Type B pancreatic cell (in vitro differentiated cells): ENCODE measurements around the gene STARD6. TPM values are rescaled to one million over a fixed set of nuclear protein-coding genes. Genes with fewer than 3 reads are reported as not detected.
A peak's percentile ranks its signal among the peaks of the same experiment; 100 is the strongest.

Experiments used
- DNase-seq: peaks from one replicate; pipeline ENCODE4 v3.0.0; 2021; ENCODE audit warnings: mixed read lengths; ENCODE audit not compliant: unreplicated experiment; ENCODE audit errors: extremely low spot score
- H3K27ac Mint-ChIP-seq: 2 replicates; pipeline ENCODE4 v1.8.0; 2021; ENCODE audit warnings: mild to moderate bottlenecking, mixed read lengths
- H3K27me3 Mint-ChIP-seq: 2 replicates; pipeline ENCODE4 v1.8.0; 2021; ENCODE audit warnings: mixed read lengths
- H3K36me3 Mint-ChIP-seq: 2 replicates; pipeline ENCODE4 v1.8.0; 2021; ENCODE audit warnings: mixed read lengths
- H3K4me1 Mint-ChIP-seq: one replicate; pipeline ENCODE4 v1.8.0; 2021; ENCODE audit warnings: mixed read lengths; ENCODE audit not compliant: unreplicated experiment
- H3K4me3 Mint-ChIP-seq: 2 replicates; pipeline ENCODE4 v1.8.0; 2021; ENCODE audit warnings: mild to moderate bottlenecking, mixed read lengths
- H3K9me3 Mint-ChIP-seq: 2 replicates; pipeline ENCODE4 v1.8.0; 2021; ENCODE audit warnings: mixed read lengths
- long read RNA-seq: library from polyadenylated mRNA; unstranded; transcript quantifications from one replicate; pipeline ENCODE4 v2.0.0, GENCODE V29; 2020
- total RNA-seq: library from RNA; stranded (reverse); gene quantifications from 2 replicates; pipeline ENCODE4 v1.2.1, GENCODE V29; 2021; ENCODE audit warnings: low replicate concordance
- TF ChIP-seq, protein P1 (sequence below): fragments of 200-600 bp; sonication (generic); conservative IDR thresholded peaks from 2 replicates; pipeline ENCODE4 v1.5.0; 2021; ENCODE audit warnings: antibody characterized with exemption, mild to moderate bottlenecking

Gene STARD6, protein sequence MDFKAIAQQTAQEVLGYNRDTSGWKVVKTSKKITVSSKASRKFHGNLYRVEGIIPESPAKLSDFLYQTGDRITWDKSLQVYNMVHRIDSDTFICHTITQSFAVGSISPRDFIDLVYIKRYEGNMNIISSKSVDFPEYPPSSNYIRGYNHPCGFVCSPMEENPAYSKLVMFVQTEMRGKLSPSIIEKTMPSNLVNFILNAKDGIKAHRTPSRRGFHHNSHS
- total RNA-seq = not detected in 2 replicates
- long read RNA-seq = 0 reads

DNA sequence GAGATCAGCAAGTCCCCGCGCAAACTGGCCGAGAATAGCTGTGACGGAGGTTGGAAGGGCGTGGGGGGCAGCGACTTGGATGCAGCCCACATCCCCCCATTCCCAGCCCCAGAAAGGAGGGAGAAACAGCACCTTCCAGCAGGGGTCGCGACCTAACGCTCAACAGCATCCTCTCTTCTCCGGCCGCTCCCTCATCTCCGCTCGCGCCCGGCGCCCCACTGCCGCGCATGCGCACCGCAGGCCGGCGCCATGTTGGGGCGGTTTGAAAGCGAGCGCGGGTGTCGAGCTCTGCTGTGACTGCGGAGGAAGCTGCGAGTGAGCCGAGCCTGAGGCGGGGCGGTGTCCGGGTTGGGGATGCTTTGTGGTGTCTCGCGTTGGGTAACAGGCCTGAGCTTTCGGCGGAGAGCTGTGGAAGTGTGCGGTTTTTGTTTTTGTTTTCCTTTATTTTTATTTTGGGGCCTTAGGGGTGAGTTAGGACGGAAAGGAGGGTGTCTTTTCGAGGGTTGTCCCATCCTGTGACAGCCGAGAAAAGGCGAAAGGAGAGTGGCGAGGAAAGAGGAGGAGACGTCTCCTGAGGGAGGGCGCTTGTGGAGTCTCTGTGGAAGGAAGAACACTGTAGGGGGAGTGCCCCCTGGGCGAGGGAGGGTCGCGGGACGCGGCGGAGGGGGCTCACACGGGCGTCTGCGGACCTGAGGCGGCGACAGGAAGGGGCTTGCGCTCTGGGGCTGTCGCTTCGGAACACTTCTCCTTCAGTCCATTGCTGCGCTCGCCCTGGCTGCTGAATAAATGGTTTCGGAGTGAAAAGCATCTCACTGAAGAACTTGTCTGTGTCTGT lies at the start of gene STARD6, which contains the start of gene C18orf54:
STARD6 (minus strand) TSS at position 199 of the 835 bp plus-strand sequence. CDS start 3,285 bp downstream, outside the sequence.
C18orf54 (plus strand) TSS at position 247 of the 835 bp plus-strand sequence. CDS start 2,667 bp downstream, outside the sequence.
- Mint-ChIP-seq H3K27me3 (peaks cover 2% of the 10 kb centered on the region), H3K4me1 (peaks cover 7% of the 10 kb centered on the region), H3K9me3 (no peaks in the 10 kb centered on the region), H3K27ac (peak within 1 kb of the TSS; percentile 94), H3K4me3 (peak within 1 kb of the TSS; percentile 99), H3K36me3 (peaks cover 14% of the 10 kb centered on the region)
- DNase-seq = peak; percentile 93
- TF ChIP-seq, protein P1, sequence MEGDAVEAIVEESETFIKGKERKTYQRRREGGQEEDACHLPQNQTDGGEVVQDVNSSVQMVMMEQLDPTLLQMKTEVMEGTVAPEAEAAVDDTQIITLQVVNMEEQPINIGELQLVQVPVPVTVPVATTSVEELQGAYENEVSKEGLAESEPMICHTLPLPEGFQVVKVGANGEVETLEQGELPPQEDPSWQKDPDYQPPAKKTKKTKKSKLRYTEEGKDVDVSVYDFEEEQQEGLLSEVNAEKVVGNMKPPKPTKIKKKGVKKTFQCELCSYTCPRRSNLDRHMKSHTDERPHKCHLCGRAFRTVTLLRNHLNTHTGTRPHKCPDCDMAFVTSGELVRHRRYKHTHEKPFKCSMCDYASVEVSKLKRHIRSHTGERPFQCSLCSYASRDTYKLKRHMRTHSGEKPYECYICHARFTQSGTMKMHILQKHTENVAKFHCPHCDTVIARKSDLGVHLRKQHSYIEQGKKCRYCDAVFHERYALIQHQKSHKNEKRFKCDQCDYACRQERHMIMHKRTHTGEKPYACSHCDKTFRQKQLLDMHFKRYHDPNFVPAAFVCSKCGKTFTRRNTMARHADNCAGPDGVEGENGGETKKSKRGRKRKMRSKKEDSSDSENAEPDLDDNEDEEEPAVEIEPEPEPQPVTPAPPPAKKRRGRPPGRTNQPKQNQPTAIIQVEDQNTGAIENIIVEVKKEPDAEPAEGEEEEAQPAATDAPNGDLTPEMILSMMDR = peak; percentile 55

DNA sequence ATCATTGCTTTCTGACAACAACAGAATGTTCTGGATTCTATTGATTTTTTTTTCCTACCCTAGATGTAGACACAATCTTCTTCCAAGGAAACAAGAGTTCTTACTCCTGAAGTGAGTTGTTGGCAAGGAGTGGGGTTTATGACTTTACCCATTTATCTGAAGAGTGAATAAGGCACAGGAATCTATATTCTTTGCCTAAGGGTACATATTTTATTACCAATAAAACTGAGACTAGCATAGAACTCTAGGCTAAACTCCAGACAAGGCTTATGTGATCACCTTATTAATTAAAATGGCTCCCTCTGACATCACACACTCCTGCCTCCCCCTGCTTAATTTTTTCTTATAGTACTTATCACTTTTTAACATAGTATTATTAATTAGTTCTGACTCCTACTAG lies 47.6 kb upstream of the STARD6 start:
- Mint-ChIP-seq H3K9me3 (no peaks in the 10 kb centered on the region), H3K27me3 (peaks cover 4% of the 10 kb centered on the region), H3K4me1 (no peaks in the 10 kb centered on the region), H3K4me3 (no peak overlapping the region), H3K36me3 (no peaks in the 10 kb centered on the region), H3K27ac (no peak overlapping the region)
- TF ChIP-seq, protein P1 = no peak
- no peak for DNase-seq

DNA sequence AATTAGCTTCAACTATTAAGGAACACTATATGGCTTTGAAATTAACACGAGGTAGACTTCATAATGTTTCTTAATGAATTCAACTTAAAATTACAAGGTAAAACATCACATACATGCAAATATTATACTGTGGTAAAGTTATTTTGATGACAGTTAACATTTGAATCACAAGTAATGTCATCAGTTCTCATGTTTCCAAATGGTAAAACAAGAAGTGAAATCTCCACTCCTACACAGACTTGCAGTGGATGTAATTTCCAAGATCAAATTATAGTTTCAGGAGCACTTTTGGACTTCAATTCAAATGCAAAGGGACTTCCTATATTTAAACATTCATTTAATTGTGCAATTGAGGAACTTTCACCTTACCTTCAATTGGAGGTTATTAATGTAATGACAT lies 39.1 kb upstream of the STARD6 start:
- TF ChIP-seq, protein P1 = no peak
- Mint-ChIP-seq H3K4me3 (no peak overlapping the region), H3K27me3 (peaks cover 10% of the 10 kb centered on the region), H3K27ac (no peak overlapping the region), H3K36me3 (no peaks in the 10 kb centered on the region), H3K4me1 (no peaks in the 10 kb centered on the region), H3K9me3 (no peaks in the 10 kb centered on the region)
- DNase-seq = no peak

DNA sequence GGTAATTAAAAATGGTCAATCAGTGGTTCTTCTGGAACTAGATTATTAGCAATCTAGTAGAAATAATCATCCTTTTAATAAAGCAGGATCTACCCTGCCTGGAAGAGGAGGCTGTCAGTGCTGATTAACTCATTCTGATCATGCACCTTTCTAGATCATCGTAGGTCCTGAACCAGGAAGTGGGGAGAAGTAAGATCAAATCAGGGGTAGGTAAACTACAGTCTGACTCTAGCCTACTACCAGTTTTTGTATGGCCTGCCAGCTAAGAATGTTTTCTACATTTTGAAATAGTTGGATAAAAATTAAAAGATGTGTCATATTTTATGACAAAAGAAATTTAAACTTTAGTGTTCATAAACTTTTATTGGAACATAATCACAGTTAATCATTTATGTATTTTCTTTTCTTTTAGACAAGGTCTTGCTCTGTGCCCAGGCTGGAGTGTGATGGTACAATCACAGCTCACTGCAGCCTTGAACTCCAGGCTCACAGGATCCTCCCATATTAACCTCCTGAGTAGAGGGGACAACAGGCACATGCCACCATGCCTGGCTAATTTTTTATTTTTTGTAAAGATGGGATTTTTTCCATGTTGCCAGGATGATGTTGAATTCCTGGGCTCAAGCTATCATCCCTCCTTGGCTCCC lies 36.1 kb upstream of the STARD6 start:
- no peak overlapping the region for H3K27ac Mint-ChIP-seq
- peaks cover 3% of the 10 kb centered on the region for H3K9me3 Mint-ChIP-seq
- H3K27me3 Mint-ChIP-seq = peaks cover 10% of the 10 kb centered on the region
- no peaks in the 10 kb centered on the region for H3K36me3 Mint-ChIP-seq
- peaks cover 3% of the 10 kb centered on the region for H3K4me1 Mint-ChIP-seq
- TF ChIP-seq, protein P1 = no peak
- H3K4me3 Mint-ChIP-seq = no peak overlapping the region
- DNase-seq = no peak

DNA sequence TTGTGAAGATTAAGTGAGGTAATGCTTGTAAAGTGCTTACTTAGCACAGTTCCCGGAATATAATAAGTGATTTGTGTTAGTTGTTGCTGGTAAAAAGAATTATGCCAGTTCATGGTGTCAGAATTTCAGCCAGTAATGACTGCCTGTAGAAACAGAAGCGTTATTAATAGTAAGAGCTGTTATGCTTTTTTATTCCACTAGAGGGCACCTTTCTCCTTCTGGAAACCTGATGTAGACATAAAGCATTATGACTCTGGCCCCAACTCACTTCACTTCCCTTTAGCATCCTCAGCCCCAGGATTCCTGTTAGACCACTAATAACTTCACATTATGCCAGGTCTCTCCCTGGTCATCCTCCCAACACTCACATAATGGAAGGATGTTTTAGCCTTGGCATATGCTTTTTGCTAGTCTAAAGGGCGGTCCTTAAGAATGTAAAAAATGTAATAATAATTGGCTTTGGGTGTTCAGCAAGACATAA lies 34.9 kb upstream of the STARD6 start:
- TF ChIP-seq, protein P1 = peak; percentile 86
- peaks cover 10% of the 10 kb centered on the region for H3K27me3 Mint-ChIP-seq
- peaks cover 9% of the 10 kb centered on the region for H3K9me3 Mint-ChIP-seq
- no peak overlapping the region for H3K4me3 Mint-ChIP-seq
- H3K36me3 Mint-ChIP-seq = no peaks in the 10 kb centered on the region
- peaks cover 9% of the 10 kb centered on the region for H3K4me1 Mint-ChIP-seq
- no peak overlapping the region for H3K27ac Mint-ChIP-seq
- no peak for DNase-seq
